Measurements from ENCODE around the gene TACR1.

Gene TACR1

GRCh38 chr2:75003276-75003675 is 196.0 kb downstream of the TACR1 start:
- H3K27ac ChIP-seq, result no peak overlapping the region
- no peak for TF ChIP-seq CTCF (IDR thresholded peaks at IDR 0.05)
- TF ChIP-seq ZFX (IDR thresholded peaks at IDR 0.05; ENCODE audit: borderline replicate concordance), result no peak

DNA sequence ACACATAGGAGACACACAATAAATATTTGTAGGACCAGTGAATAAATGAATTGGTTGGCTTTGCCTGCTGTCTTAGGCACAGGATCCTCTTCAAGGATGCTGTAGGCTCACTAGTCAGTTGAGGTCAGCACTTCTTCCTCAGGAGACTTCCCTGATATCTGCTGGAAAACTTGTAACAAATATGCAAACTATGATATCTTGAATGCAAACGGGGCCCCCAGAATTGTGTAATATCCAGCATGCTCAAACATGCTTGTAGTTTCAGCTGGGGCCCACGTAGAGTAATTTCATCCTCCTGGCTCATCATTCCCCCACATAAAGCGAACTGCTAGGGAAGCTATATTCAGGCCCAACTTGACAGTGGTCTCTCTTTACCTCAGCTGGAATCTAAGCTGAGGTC is 197.3 kb downstream of the TACR1 start:
- no peak overlapping the region for H3K27ac ChIP-seq
- no peak for TF ChIP-seq ZFX (IDR thresholded peaks at IDR 0.05; ENCODE audit: borderline replicate concordance)
- no peak for TF ChIP-seq CTCF (IDR thresholded peaks at IDR 0.05)

DNA sequence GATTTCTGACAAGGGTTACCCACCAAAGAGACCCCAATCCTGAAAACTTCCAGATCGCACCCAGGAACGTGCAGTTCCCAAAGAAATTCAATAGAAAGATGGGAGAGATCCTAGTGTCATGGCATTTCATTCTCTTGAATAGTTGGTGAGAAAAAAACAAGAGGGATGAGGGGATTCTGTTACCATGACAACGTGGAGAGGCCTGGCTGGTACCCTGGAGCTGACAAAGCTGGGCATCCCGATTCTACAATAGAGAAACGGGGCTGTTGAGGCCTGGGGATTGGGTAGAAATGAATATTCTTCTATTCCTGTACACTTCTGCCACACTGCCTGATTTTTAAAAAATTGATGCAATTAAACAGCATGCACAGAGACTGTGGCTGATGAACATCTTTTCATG is 199.9 kb downstream of the TACR1 start:
- no peak for TF ChIP-seq CTCF (IDR thresholded peaks at IDR 0.05)
- TF ChIP-seq ZFX (IDR thresholded peaks at IDR 0.05; ENCODE audit: borderline replicate concordance), result no peak

More for the DNA sequence above, 199.9 kb downstream of the TACR1 start:
- H3K27ac ChIP-seq, result no peak overlapping the region
